Fibroblast of villous mesenchyme (primary cell): Measurements from ENCODE around the gene VCY1B. TPM values are rescaled to one million over a fixed set of nuclear protein-coding genes. Genes with fewer than 3 reads are reported as not detected.
"Not testable (repeated sequence)": the region's sequence is repeated elsewhere in the genome, so short reads cannot be mapped to it uniquely, and the experiment has no call there.

Experiments
- DNase-seq: peaks from one replicate; pipeline ENCODE4 v3.0.0-alpha.2; 2010; ENCODE audit warnings: low read depth
- H3K4me3 ChIP-seq: 2 replicates; pipeline ENCODE4 v1.5.1; 2011; ENCODE audit warnings: low read depth, mild to moderate bottlenecking, low read length
- CTCF ChIP-seq: IDR thresholded peaks from 2 replicates; pipeline ENCODE4 v1.5.1; 2012; ENCODE audit warnings: low read depth, mild to moderate bottlenecking, low read length; ENCODE audit not compliant: insufficient read depth
- total RNA-seq: library from RNA; depleted of rRNA; stranded (reverse); fragments of >200 nt; gene quantifications from 2 replicates; pipeline ENCODE4 v1.2.3, GENCODE V29; 2012

VCY1B gene
- not detected in 2 replicates for total RNA-seq

GRCh38 chrY:14055927-14056326 lies at the start of gene VCY1B:
Gene VCY1B, plus strand, starts transcription at chrY:14056227. Its CDS starts 63 bp downstream, at chrY:14056290.
- not testable (repeated sequence) for DNase-seq, H3K4me3 ChIP-seq

GRCh38 chrY:14011916-14012315 lies 44.1 kb upstream of the VCY1B start:
- DNase-seq, H3K4me3 ChIP-seq: not testable (repeated sequence)

- H3K4me3 ChIP-seq, DNase-seq: not testable (repeated sequence)
Measured at GRCh38 chrY:14030395-14030794, 25.6 kb upstream of the VCY1B start.

GRCh38 chrY:14085877-14086276 lies 29.9 kb downstream of the VCY1B start:
- DNase-seq = no peak
- no peak for TF ChIP-seq CTCF
- H3K4me3 ChIP-seq = no peak overlapping the region

Other genes with a start within 250 kb of the VCY1B start
- gene VCY, start 69.8 kb upstream of the VCY1B start, total RNA-seq = not detected in 2 replicates